Renal pelvis (tissue), 4 donors: Measurements from ENCODE around the gene GFY. TPM values are rescaled to one million over a fixed set of nuclear protein-coding genes. Genes with fewer than 3 reads are reported as not detected.

Source experiments
- DNase-seq: peaks from one replicate; pipeline ENCODE4 v3.0.0-alpha.2; 2013
- polyA plus RNA-seq, 3 donors: library from polyadenylated mRNA; unstranded; fragments of 120-200 nt; gene quantifications; one replicate each; pipeline ENCODE4 v1.2.1, GENCODE V29; 2013; ENCODE audit not compliant: insufficient read length in 3 of 3

GFY gene
- polyA plus RNA-seq, 3 donors, result not detected

GRCh38 chr19:49427855-49428546, 2.8 kb downstream of the GFY start:
- DNase-seq, result no peak

GRCh38 chr19:49428547-49429451, 3.6 kb downstream of the GFY start:
- no peak for DNase-seq

DNA sequence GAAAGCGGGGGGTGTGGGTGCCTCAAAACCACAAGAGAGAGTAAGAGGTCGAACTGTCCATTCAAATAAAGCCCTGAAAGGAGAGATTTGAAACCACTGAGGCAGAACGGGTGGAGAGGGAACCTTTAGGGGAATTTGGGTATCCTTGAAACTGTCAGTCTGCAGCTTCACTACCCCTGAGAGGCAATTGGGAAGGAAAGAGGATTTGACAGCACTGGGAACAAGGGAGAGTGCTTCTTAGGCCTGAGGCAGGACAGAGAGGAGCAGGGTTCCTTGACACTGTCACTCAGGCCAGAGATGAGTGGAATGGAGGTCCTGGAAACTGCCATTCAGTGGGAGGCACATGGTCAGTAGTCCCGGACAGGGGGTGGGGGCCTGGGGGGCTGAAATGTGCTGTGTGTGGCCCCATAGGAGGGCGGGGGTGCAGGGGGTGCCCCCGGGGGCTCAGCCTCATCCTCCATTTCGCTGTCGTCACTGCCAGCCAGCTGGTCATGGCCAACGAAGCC, 5.0 kb downstream of the GFY start:
- no peak for DNase-seq

GRCh38 chr19:49430678-49431329, 5.6 kb downstream of the GFY start:
- DNase-seq, result no peak

GRCh38 chr19:49431330-49431749, 6.2 kb downstream of the GFY start:
- no peak for DNase-seq

- no peak for DNase-seq
Measured at GRCh38 chr19:49432141-49433073, 7.2 kb downstream of the GFY start.

GRCh38 chr19:49433240-49433901, 8.2 kb downstream of the GFY start:
- DNase-seq, result no peak

- DNase-seq, result no peak
Measured at GRCh38 chr19:49434907-49435583, 9.9 kb downstream of the GFY start.

GRCh38 chr19:49435670-49436069, 10.5 kb downstream of the GFY start:
- no peak for DNase-seq

- DNase-seq, result no peak
Measured at GRCh38 chr19:49436381-49437017, 11.3 kb downstream of the GFY start.

DNA sequence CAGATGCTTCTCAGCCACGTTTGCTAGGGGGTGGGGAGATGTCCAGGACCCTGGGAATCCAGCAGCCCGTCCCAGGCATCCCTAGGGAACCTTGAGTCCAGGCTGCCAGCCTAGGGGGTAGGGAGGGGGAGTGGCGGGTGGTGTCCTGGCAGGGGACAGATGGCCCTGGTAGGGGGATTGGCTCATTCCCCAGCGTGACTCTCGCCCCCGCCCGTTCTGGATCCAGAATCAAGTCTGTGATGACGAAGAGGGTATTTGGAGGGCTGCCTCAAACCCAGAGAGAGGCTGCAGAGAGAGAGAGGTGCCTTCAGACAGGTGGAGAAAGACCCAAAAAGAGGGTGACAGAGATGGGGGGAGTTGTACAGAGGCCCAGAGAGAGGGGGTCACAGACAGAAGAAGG, 12.0 kb downstream of the GFY start:
- DNase-seq, result no peak

- DNase-seq, result no peak
Measured at GRCh38 chr19:49438261-49438660, 13.1 kb downstream of the GFY start.

GRCh38 chr19:49439836-49440235, 14.6 kb downstream of the GFY start:
- no peak for DNase-seq

- no peak for DNase-seq
Measured at GRCh38 chr19:49440439-49441209, 15.4 kb downstream of the GFY start.

- DNase-seq, result no peak
Measured at GRCh38 chr19:49441210-49441959, 16.2 kb downstream of the GFY start, which contains the start of gene SLC17A7. Gene SLC17A7 (minus strand): TSS chr19:49441527. CDS start chr19:49441379, 148 bp downstream.

GRCh38 chr19:49441960-49442350, 16.8 kb downstream of the GFY start:
- DNase-seq, result no peak

GRCh38 chr19:49442354-49442753, 17.2 kb downstream of the GFY start:
- DNase-seq, result no peak
